H1 (cell line): ENCODE data around the gene BPIFB3. TPM values are rescaled to one million over a fixed set of nuclear protein-coding genes. Genes with fewer than 3 reads are reported as not detected.
"Not testable (repeated sequence)": the region's sequence is repeated elsewhere in the genome, so short reads cannot be mapped to it uniquely, and the experiment has no call there.

ENCODE experiments used
- CTCF ChIA-PET: fragments of 300-600 bp; sonication (Branson Sonifier 250); formaldehyde crosslinking; loops from one replicate; lab custom pipeline; 2021; ENCODE audit not compliant: partially characterized antibody; lab: Charles Lee
- POLR2A ChIA-PET: fragments of 300-600 bp; sonication (Branson Sonifier 250); formaldehyde crosslinking; loops from one replicate; lab custom pipeline; 2021; ENCODE audit warnings: inconsistent platforms; ENCODE audit not compliant: partially characterized antibody; lab: Charles Lee
- DNase-seq, 2 experiments: peaks; one replicate each; pipeline versions ENCODE4 v3.0.0 to v3.0.0-alpha.2; 2010 to 2022; ENCODE audit warnings: low spot score in 2 of 2, low read depth in 1 of 2, mixed read lengths in 1 of 2
- FAIRE-seq: peaks from 2 replicates; lab custom pipeline; 2011; peaks lifted over from hg19 to GRCh38; lab: Jason Lieb, UNC
- H2AFZ ChIP-seq: 2 replicates; pipeline ENCODE4 v1.8.1; 2012; ENCODE audit warnings: low read length, inconsistent platforms
- H2AK5ac ChIP-seq: 2 replicates; pipeline ENCODE4 v1.6.1; 2013; ENCODE audit warnings: low read depth, low read length
- H2BK120ac ChIP-seq: replicated peaks from 2 replicates; pipeline ENCODE3; 2013; ENCODE audit warnings: low read depth, low read length, inconsistent platforms
- H2BK12ac ChIP-seq: 2 replicates; pipeline ENCODE4 v1.6.1; 2013; ENCODE audit warnings: low read depth, low read length
- H2BK15ac ChIP-seq: 2 replicates; pipeline ENCODE4 v1.6.1; 2013; ENCODE audit warnings: low read length
- H2BK20ac ChIP-seq: 2 replicates; pipeline ENCODE4 v1.6.1; 2013; ENCODE audit warnings: low read length
- H2BK5ac ChIP-seq: 2 replicates; pipeline ENCODE4 v1.6.1; 2013; ENCODE audit warnings: low read depth, low read length
- H3K14ac ChIP-seq: 2 replicates; pipeline ENCODE4 v1.6.1; 2013; ENCODE audit warnings: inconsistent platforms; ENCODE audit not compliant: insufficient read length
- H3K18ac ChIP-seq: 2 replicates; pipeline ENCODE4 v1.6.1; 2013; ENCODE audit warnings: low read length; ENCODE audit errors: extremely low read depth
- H3K23ac ChIP-seq: 2 replicates; pipeline ENCODE4 v1.6.1; 2013; ENCODE audit warnings: inconsistent platforms; ENCODE audit not compliant: insufficient read length
- H3K23me2 ChIP-seq: 2 replicates; pipeline ENCODE4 v1.6.1; 2013; ENCODE audit warnings: low read depth, low read length
- H3K27ac ChIP-seq: 2 replicates; pipeline ENCODE4 v1.6.1; 2011; ENCODE audit warnings: low read depth, low read length, inconsistent platforms
- H3K27me3 ChIP-seq, 4 experiments: replicated peaks in 1 of 4; 1 replicate in 1 of 4; 2 replicates in 3 of 4; pipeline versions ENCODE4 v1.6.1 to v1.8.1; 2011 to 2013; ENCODE audit warnings: low read length in 3 of 4, mild to moderate bottlenecking in 3 of 4, inconsistent platforms in 2 of 4, mixed read lengths in 2 of 4, moderate library complexity in 1 of 4; ENCODE audit not compliant: control insufficient read depth in 3 of 4, insufficient read depth in 3 of 4; ENCODE audit errors: extremely low read depth in 1 of 4
- H3K36me3 ChIP-seq, 4 experiments: 2 replicates each; pipeline versions ENCODE4 v1.6.1 to v1.8.1; 2011 to 2013; ENCODE audit warnings: mild to moderate bottlenecking in 4 of 4, low read length in 3 of 4, moderate library complexity in 2 of 4, control low read depth in 1 of 4, inconsistent platforms in 1 of 4; ENCODE audit not compliant: insufficient read depth in 4 of 4, control insufficient read depth in 2 of 4
- H3K4ac ChIP-seq: replicated peaks from 2 replicates; pipeline ENCODE3; 2013; ENCODE audit warnings: low read length, low read depth, mixed read lengths, inconsistent platforms; ENCODE audit not compliant: insufficient read length
- H3K4me1 ChIP-seq, 4 experiments: replicated peaks in 1 of 4; 1 replicate in 1 of 4; 2 replicates in 3 of 4; pipeline versions ENCODE4 v1.6.1 to v1.8.1; 2011 to 2013; ENCODE audit warnings: low read length in 3 of 4, inconsistent platforms in 2 of 4, mixed read lengths in 1 of 4; ENCODE audit not compliant: insufficient read depth in 4 of 4, control insufficient read depth in 3 of 4
- H3K4me2 ChIP-seq, 2 experiments: 2 replicates each; pipeline versions ENCODE4 v1.6.1 to v1.8.1; 2011 to 2013; ENCODE audit warnings: low read depth in 2 of 2, low read length in 2 of 2, control low read depth in 1 of 2, inconsistent platforms in 1 of 2, mild to moderate bottlenecking in 1 of 2; ENCODE audit not compliant: insufficient read depth in 1 of 2
- H3K4me3 ChIP-seq, 4 experiments: fragments of 200-600, 300-600 bp in 1 of 4; sonication (generic), shearing (Covaris generic), sonication (Bioruptor Twin) in 1 of 4; 2 replicates each; pipeline versions ENCODE4 v1.5.1 to v1.8.1; 2011 to 2016; ENCODE audit warnings: low read length in 4 of 4, low read depth in 3 of 4, control low read depth in 2 of 4, inconsistent platforms in 2 of 4, mild to moderate bottlenecking in 2 of 4, mixed read lengths in 1 of 4, moderate library complexity in 1 of 4; ENCODE audit not compliant: insufficient read depth in 2 of 4; ENCODE audit errors: extremely low read depth in 1 of 4
- H3K56ac ChIP-seq: replicated peaks from 2 replicates; pipeline ENCODE3; 2013; ENCODE audit warnings: low read depth, mild to moderate bottlenecking, mixed read lengths, low read length, inconsistent platforms; ENCODE audit not compliant: insufficient read length
- H3K79me1 ChIP-seq: 2 replicates; pipeline ENCODE4 v1.6.1; 2013; ENCODE audit warnings: low read depth, low read length, control low read depth
- H3K79me2 ChIP-seq, 2 experiments: 2 replicates each; pipeline versions ENCODE4 v1.6.1 to v1.8.1; 2012 to 2013; ENCODE audit warnings: low read length in 2 of 2, mild to moderate bottlenecking in 2 of 2, inconsistent platforms in 1 of 2; ENCODE audit not compliant: insufficient read depth in 2 of 2, control insufficient read depth in 1 of 2
- H3K9ac ChIP-seq, 4 experiments: replicated peaks in 1 of 4; 1 replicate in 1 of 4; 2 replicates in 3 of 4; pipeline versions ENCODE4 v1.6.1 to v1.8.1; 2011 to 2013; ENCODE audit warnings: low read depth in 3 of 4, low read length in 3 of 4, control low read depth in 2 of 4, mild to moderate bottlenecking in 2 of 4, moderate library complexity in 2 of 4, inconsistent platforms in 1 of 4; ENCODE audit errors: extremely low read depth in 1 of 4
- H3K9me3 ChIP-seq, 2 experiments: 2 replicates each; pipeline versions ENCODE4 v1.6.1 to v1.8.1; 2012 to 2013; ENCODE audit warnings: mild to moderate bottlenecking in 2 of 2, moderate library complexity in 2 of 2, control low read depth in 1 of 2, inconsistent platforms in 1 of 2, low read depth in 1 of 2, low read length in 1 of 2, mixed read lengths in 1 of 2; ENCODE audit not compliant: insufficient read depth in 2 of 2
- H4K20me1 ChIP-seq, 2 experiments: replicated peaks in 1 of 2; 2 replicates each; pipeline versions ENCODE3 to v1.8.1; 2011 to 2013; ENCODE audit warnings: inconsistent platforms in 2 of 2, low read length in 2 of 2, mild to moderate bottlenecking in 1 of 2; ENCODE audit not compliant: insufficient read depth in 2 of 2, control insufficient read depth in 1 of 2
- H4K5ac ChIP-seq: 2 replicates; pipeline ENCODE4 v1.6.1; 2013; ENCODE audit warnings: low read length, low read depth, mixed read lengths, inconsistent platforms; ENCODE audit not compliant: insufficient read length
- H4K8ac ChIP-seq: 2 replicates; pipeline ENCODE4 v1.8.0; 2013; ENCODE audit warnings: mild to moderate bottlenecking, moderate library complexity, low read length, inconsistent platforms; ENCODE audit not compliant: insufficient read depth; ENCODE audit errors: extremely low read depth
- H4K91ac ChIP-seq: replicated peaks from 2 replicates; pipeline ENCODE3; 2013; ENCODE audit warnings: low read length, mixed read lengths, inconsistent platforms; ENCODE audit not compliant: insufficient read length
- ATF3 ChIP-seq: IDR thresholded peaks from 2 replicates; pipeline ENCODE4 v1.6.1; 2011; ENCODE audit warnings: low read depth, mild to moderate bottlenecking, low read length; ENCODE audit not compliant: insufficient read depth
- CTCF ChIP-seq, 3 experiments: IDR thresholded peaks; 1 replicate in 2 of 3; 2 replicates in 1 of 3; pipeline versions ENCODE4 v1.5.1 to v1.6.1; 2011; ENCODE audit warnings: low read length in 3 of 3, mild to moderate bottlenecking in 3 of 3, inconsistent platforms in 2 of 3, low read depth in 1 of 3, moderate library complexity in 1 of 3; ENCODE audit not compliant: insufficient read depth in 1 of 3; ENCODE audit errors: control extremely low read depth in 1 of 3
- MAX ChIP-seq: IDR thresholded peaks from 2 replicates; pipeline ENCODE4 v1.6.1; 2012; ENCODE audit warnings: inconsistent platforms
- RAD21 ChIP-seq, 2 experiments: IDR thresholded peaks in 1 of 2; conservative IDR thresholded peaks in 1 of 2; 2 replicates each; pipeline ENCODE4 v1.6.1; 2011; ENCODE audit warnings: low read depth in 2 of 2, low read length in 2 of 2, improper control_type of control experiment in 1 of 2, inconsistent platforms in 1 of 2, mild to moderate bottlenecking in 1 of 2, moderate library complexity in 1 of 2
- SIN3A ChIP-seq, 2 experiments: IDR thresholded peaks in 1 of 2; conservative IDR thresholded peaks in 1 of 2; 2 replicates each; pipeline ENCODE4 v1.6.1; 2011 to 2012; ENCODE audit warnings: low read length in 2 of 2, improper control_type of control experiment in 1 of 2, low read depth in 1 of 2, mild to moderate bottlenecking in 1 of 2
- USF2 ChIP-seq: IDR thresholded peaks from 2 replicates; pipeline ENCODE4 v1.6.1; 2011; ENCODE audit warnings: low read length, improper control_type of control experiment
- WGBS, 2 experiments: shearing (Covaris generic) in 1 of 2; methylation state at CpG; one replicate each; pipeline versions ENCODE4 v1.1.6 to v1.1.7; 2013 to 2015; ENCODE audit warnings: low lambda C conversion rate in 2 of 2, mixed read lengths in 2 of 2, inconsistent platforms in 1 of 2, low coverage in 1 of 2, missing lambda C conversion rate in 1 of 2; ENCODE audit not compliant: insufficient replicate concordance in 2 of 2, insufficient coverage in 1 of 2, insufficient read length in 1 of 2; ENCODE audit errors: extremely low coverage in 1 of 2, missing lambda C conversion rate in 1 of 2; 5-methylcytosine and 5-hydroxymethylcytosine counted together
- polyA plus RNA-seq, 7 experiments: library from polyadenylated mRNA; depleted of rRNA in 3 of 7; stranded (reverse) in 5 of 7; unstranded in 2 of 7; fragments of >200 nt in 5 of 7; fragments of 200-250 nt in 2 of 7; gene quantifications; 1 replicate in 5 of 7; 2 replicates in 1 of 7; 4 replicates in 1 of 7; pipeline versions ENCODE4 v1.2.1 to v1.2.3, GENCODE V29; 2011 to 2013; ENCODE audit warnings: missing spikeins in 2 of 7, mixed read lengths in 2 of 7
- total RNA-seq: library from RNA; stranded (reverse); fragmentation: NEBNext Ultra II Directional; extraction: Animal tissue kit (Norgen Biotek cat#: 25700); gene quantifications from 2 replicates; pipeline ENCODE4 v1.2.1, GENCODE V29; 2021

BPIFB3 gene
- total and polyA plus RNA-seq, 2 of the 8 experiments (the other 6 are each of a cell fraction or from before 2014, with no cell fraction given), result not detected

- H3K4me1 ChIP-seq, H3K14ac ChIP-seq, H3K36me3 ChIP-seq, H3K4ac ChIP-seq, H3K27me3 ChIP-seq, H2BK12ac ChIP-seq: not testable (repeated sequence)
- FAIRE-seq, result peak; percentile 98
- TF ChIP-seq RAD21 (IDR thresholded peaks at IDR 0.05 in 1 of 2, conservative IDR thresholded peaks at IDR 0.05 in 1 of 2; ENCODE audit: low read depth in 2 of 2, low read length in 2 of 2) (peak; percentile 97 to 99), USF2 (peak; percentile 25; the same call in 1 of the 2 replicates), ATF3 (peak; percentile 49; the same call in 1 of the 2 replicates), SIN3A (conservative IDR thresholded peaks at IDR 0.05 in 1 of 2, IDR thresholded peaks at IDR 0.05 in 1 of 2; ENCODE audit: low read depth in 1 of 2, low read length in 2 of 2) (0 out of 4 replicates have a peak, but pooled peaks of 1 of the 2 experiments have one; percentile 31), CTCF (IDR thresholded peaks at IDR 0.05; ENCODE audit: control extremely low read depth in 1 of 3, insufficient read depth in 1 of 3, low read depth in 1 of 3, low read length in 3 of 3) (peak; percentile 86 to 100 (median 99)), MAX (peak; percentile 52; the same call in 1 of the 2 replicates)
- TF ChIP-seq, all 59 proteins: peak for 6; not testable (repeated sequence) for 53
- H4K91ac ChIP-seq, H3K9ac ChIP-seq, H3K79me2 ChIP-seq, H3K27ac ChIP-seq, H3K4me3 ChIP-seq, H4K5ac ChIP-seq, H2BK120ac ChIP-seq, H3K23ac ChIP-seq, H3K79me1 ChIP-seq, POLR2A ChIA-PET, H4K20me1 ChIP-seq, H3K23me2 ChIP-seq, H4K8ac ChIP-seq, H2BK5ac ChIP-seq, H3K56ac ChIP-seq, H3K18ac ChIP-seq, H2AK5ac ChIP-seq, H3K9me3 ChIP-seq, H3K4me2 ChIP-seq, H2BK20ac ChIP-seq, H2BK15ac ChIP-seq: not testable (repeated sequence)
- CTCF ChIA-PET, result interaction anchor here (0.5 to 4.7 kb wide), 67 partner anchors 9 to 224 kb away, joined by 3 to 32 read pairs (median 4); partner anchors contain the start of genes BPIFA1, BPIFB2, BPIFB4 and SUN5
- H2AFZ ChIP-seq, result peak overlapping the region; percentile 82; the same call in 1 of the 2 replicates
- peak; percentile 25 to 67 for DNase-seq
- 21% methylated on average over 6 of the region's 6 CpGs; no CpG with 5 or more reads in 1 of the 2 experiments for WGBS, 2 experiments
Observed at GRCh38 chr20:33095902-33096584, 42.3 kb downstream of the BPIFB3 start.
